MM.1S (cell line): ENCODE results near the gene NXPH4.

Experiments used
- DNase-seq: peaks from one replicate; pipeline ENCODE4 v3.0.0-alpha.2; 2015
- H2AFZ ChIP-seq: fragments of 300-600 bp; sonication (generic); 2 replicates; pipeline ENCODE4 v1.6.0; 2016; ENCODE audit warnings: antibody characterized with exemption, low read length
- H3F3A ChIP-seq: fragments of 300-600 bp; sonication (generic); 2 replicates; pipeline ENCODE4 v1.6.1; 2016; ENCODE audit warnings: mild to moderate bottlenecking, antibody characterized with exemption, low read length, moderate library complexity, mixed read lengths; ENCODE audit not compliant: insufficient read depth
- H3K27ac ChIP-seq: fragments of 300-600 bp; sonication (generic); 2 replicates; pipeline ENCODE4 v1.5.1; 2016; ENCODE audit warnings: mild to moderate bottlenecking, low read length
- H3K27me3 ChIP-seq: fragments of 300-600 bp; sonication (generic); replicated peaks from 2 replicates; pipeline ENCODE4 v1.6.0; 2016; ENCODE audit warnings: low read length; ENCODE audit not compliant: insufficient read depth
- H3K36me3 ChIP-seq: fragments of 300-600 bp; sonication (generic); replicated peaks from 2 replicates; pipeline ENCODE4 v1.6.1; 2016; ENCODE audit warnings: mild to moderate bottlenecking, low read length, mixed read lengths; ENCODE audit not compliant: insufficient read depth
- H3K4me1 ChIP-seq: fragments of 300-600 bp; sonication (generic); 2 replicates; pipeline ENCODE4 v1.6.1; 2016; ENCODE audit warnings: low read length, mixed read lengths
- H3K4me2 ChIP-seq: fragments of 300-600 bp; sonication (generic); 2 replicates; pipeline ENCODE4 v1.6.0; 2016; ENCODE audit warnings: low read depth, low read length
- H3K4me3 ChIP-seq: fragments of 300-600 bp; sonication (generic); 2 replicates; pipeline ENCODE4 v1.5.1; 2016; ENCODE audit warnings: low read length, mixed read lengths
- H3K79me2 ChIP-seq: fragments of 300-600 bp; sonication (generic); 2 replicates; pipeline ENCODE4 v1.6.1; 2016; ENCODE audit warnings: mixed run types, low read length, mixed read lengths
- H3K9ac ChIP-seq: fragments of 300-600 bp; sonication (generic); 2 replicates; pipeline ENCODE4 v1.6.1; 2016; ENCODE audit warnings: low read length, mixed read lengths
- H3K9me2 ChIP-seq: fragments of 300-600 bp; sonication (generic); replicated peaks from 2 replicates; pipeline ENCODE4 v1.6.1; 2016; ENCODE audit warnings: mild to moderate bottlenecking, low read length, mixed read lengths; ENCODE audit not compliant: insufficient read depth
- H3K9me3 ChIP-seq: fragments of 300-600 bp; sonication (generic); replicated peaks from 2 replicates; pipeline ENCODE4 v1.6.1; 2016; ENCODE audit warnings: mild to moderate bottlenecking, low read length, mixed read lengths; ENCODE audit not compliant: insufficient read depth
- H4K20me1 ChIP-seq: fragments of 300-600 bp; sonication (generic); 2 replicates; pipeline ENCODE4 v1.6.1; 2016; ENCODE audit warnings: mild to moderate bottlenecking, low read length, moderate library complexity, mixed read lengths; ENCODE audit not compliant: insufficient read depth
- EZH2 ChIP-seq: fragments of 300-600 bp; sonication (generic); optimal IDR thresholded peaks from 2 replicates; pipeline ENCODE3; 2017; ENCODE audit warnings: low read depth, mild to moderate bottlenecking, antibody characterized with exemption, low read length, mixed read lengths
- EZH2phosphoT487 ChIP-seq: fragments of 300-600 bp; sonication (generic); IDR thresholded peaks from 2 replicates; pipeline ENCODE4 v1.6.1; 2018; ENCODE audit warnings: antibody characterized with exemption, low read length
- TF ChIP-seq, protein P1 (sequence below): fragments of 300-600 bp; sonication (generic); IDR thresholded peaks from 2 replicates; pipeline ENCODE4 v1.5.1; 2016; ENCODE audit warnings: antibody characterized with exemption, low read length, mixed read lengths

NXPH4 gene

DNA sequence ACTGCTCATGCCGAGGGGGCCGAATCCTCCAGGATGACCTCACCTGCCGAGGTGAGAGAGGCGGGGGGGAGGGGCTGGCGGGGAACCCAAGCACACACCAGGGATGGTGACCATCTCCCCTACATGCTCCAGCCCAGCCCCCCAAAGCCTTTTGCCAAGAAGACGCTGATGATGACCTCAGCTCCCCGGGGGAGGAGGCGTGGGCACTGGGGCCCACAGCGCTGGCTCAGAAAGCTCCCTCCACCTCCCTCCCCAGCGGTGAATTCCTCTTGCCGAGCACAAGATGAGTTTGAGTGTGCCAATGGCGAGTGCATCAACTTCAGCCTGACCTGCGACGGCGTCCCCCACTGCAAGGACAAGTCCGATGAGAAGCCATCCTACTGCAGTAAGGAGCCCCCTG, 23.7 kb upstream of the NXPH4 start:
- Histone ChIP-seq H3K27ac (no peak overlapping the region), H2AFZ (no peak overlapping the region), H3K9ac (no peak overlapping the region), H3K9me3 (no peaks in the 10 kb centered on the region), H3K9me2 (no peaks in the 10 kb centered on the region), H3K79me2 (no peaks in the 10 kb centered on the region), H3K4me2 (no peak overlapping the region), H3K4me3 (no peak overlapping the region), H3K4me1 (no peaks in the 10 kb centered on the region), H4K20me1 (no peaks in the 10 kb centered on the region), H3K36me3 (no peaks in the 10 kb centered on the region), H3K27me3 (peaks cover 73% of the 10 kb centered on the region), H3F3A (no peaks in the 10 kb centered on the region)
- DNase-seq, result no peak
- TF ChIP-seq, protein P1, sequence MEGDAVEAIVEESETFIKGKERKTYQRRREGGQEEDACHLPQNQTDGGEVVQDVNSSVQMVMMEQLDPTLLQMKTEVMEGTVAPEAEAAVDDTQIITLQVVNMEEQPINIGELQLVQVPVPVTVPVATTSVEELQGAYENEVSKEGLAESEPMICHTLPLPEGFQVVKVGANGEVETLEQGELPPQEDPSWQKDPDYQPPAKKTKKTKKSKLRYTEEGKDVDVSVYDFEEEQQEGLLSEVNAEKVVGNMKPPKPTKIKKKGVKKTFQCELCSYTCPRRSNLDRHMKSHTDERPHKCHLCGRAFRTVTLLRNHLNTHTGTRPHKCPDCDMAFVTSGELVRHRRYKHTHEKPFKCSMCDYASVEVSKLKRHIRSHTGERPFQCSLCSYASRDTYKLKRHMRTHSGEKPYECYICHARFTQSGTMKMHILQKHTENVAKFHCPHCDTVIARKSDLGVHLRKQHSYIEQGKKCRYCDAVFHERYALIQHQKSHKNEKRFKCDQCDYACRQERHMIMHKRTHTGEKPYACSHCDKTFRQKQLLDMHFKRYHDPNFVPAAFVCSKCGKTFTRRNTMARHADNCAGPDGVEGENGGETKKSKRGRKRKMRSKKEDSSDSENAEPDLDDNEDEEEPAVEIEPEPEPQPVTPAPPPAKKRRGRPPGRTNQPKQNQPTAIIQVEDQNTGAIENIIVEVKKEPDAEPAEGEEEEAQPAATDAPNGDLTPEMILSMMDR, result no peak
- no peak for TF ChIP-seq EZH2phosphoT487
- no peak for TF ChIP-seq EZH2

DNA sequence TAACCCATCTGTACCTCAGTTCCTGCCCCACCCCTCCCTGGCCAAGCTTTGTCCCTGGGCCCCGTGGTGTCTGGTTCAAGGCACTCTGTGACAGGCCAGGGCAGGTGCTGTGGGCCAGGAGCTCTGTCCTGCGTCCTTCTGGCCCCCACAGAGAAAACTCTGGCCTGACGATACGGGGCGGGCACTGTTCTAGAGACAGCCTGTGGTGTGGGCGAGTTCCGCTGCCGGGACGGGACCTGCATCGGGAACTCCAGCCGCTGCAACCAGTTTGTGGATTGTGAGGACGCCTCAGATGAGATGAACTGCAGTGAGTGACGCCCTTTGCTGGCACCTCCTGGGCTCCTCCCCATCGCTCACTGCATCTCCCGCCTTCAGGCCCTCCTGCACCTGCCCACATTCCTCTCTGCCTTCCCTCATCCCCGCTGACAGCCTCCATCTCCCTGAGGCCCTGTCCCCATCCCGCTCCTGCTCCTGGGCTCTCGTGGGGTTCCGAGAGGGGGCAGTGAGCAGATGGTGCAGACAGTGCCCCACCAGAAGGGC, 22.8 kb upstream of the NXPH4 start:
- no peaks in the 10 kb centered on the region for H3K9me2 ChIP-seq
- DNase-seq, result no peak
- no peak overlapping the region for H3K4me3 ChIP-seq
- no peaks in the 10 kb centered on the region for H3K79me2 ChIP-seq
- H3K9ac ChIP-seq, result no peak overlapping the region
- H3K4me2 ChIP-seq, result no peak overlapping the region
- H3F3A ChIP-seq, result no peaks in the 10 kb centered on the region
- no peaks in the 10 kb centered on the region for H3K9me3 ChIP-seq
- H4K20me1 ChIP-seq, result no peaks in the 10 kb centered on the region
- no peak overlapping the region for H2AFZ ChIP-seq
- no peaks in the 10 kb centered on the region for H3K4me1 ChIP-seq
- no peaks in the 10 kb centered on the region for H3K36me3 ChIP-seq
- H3K27me3 ChIP-seq, result peaks cover 73% of the 10 kb centered on the region
- TF ChIP-seq EZH2phosphoT487 (no peak), EZH2 (no peak)
- TF ChIP-seq, protein P1, result no peak
- no peak overlapping the region for H3K27ac ChIP-seq

DNA sequence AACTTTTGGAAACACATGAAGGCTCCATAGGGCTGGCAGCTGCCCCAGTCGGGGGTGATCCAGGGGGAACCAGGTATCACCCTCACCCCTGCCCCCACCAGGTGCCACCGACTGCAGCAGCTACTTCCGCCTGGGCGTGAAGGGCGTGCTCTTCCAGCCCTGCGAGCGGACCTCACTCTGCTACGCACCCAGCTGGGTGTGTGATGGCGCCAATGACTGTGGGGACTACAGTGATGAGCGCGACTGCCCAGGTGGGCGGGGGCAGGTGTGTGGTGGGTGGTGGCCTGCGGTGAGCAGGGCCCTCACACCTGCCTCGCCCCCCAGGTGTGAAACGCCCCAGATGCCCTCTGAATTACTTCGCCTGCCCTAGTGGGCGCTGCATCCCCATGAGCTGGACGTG, 22.3 kb upstream of the NXPH4 start:
- H3K4me1 ChIP-seq, result no peaks in the 10 kb centered on the region
- peaks cover 73% of the 10 kb centered on the region for H3K27me3 ChIP-seq
- H3K79me2 ChIP-seq, result no peaks in the 10 kb centered on the region
- no peak overlapping the region for H3K27ac ChIP-seq
- H3K4me2 ChIP-seq, result no peak overlapping the region
- H3K36me3 ChIP-seq, result no peaks in the 10 kb centered on the region
- no peak for TF ChIP-seq EZH2phosphoT487
- TF ChIP-seq, protein P1, result no peak
- no peak for TF ChIP-seq EZH2
- H3K9me2 ChIP-seq, result no peaks in the 10 kb centered on the region
- DNase-seq, result no peak
- H4K20me1 ChIP-seq, result no peaks in the 10 kb centered on the region
- H3K9ac ChIP-seq, result no peak overlapping the region
- no peaks in the 10 kb centered on the region for H3F3A ChIP-seq
- no peak overlapping the region for H3K4me3 ChIP-seq
- no peaks in the 10 kb centered on the region for H3K9me3 ChIP-seq
- H2AFZ ChIP-seq, result no peak overlapping the region
